ENCODE results near the gene ZNF827.

The ZNF827 gene

DNA sequence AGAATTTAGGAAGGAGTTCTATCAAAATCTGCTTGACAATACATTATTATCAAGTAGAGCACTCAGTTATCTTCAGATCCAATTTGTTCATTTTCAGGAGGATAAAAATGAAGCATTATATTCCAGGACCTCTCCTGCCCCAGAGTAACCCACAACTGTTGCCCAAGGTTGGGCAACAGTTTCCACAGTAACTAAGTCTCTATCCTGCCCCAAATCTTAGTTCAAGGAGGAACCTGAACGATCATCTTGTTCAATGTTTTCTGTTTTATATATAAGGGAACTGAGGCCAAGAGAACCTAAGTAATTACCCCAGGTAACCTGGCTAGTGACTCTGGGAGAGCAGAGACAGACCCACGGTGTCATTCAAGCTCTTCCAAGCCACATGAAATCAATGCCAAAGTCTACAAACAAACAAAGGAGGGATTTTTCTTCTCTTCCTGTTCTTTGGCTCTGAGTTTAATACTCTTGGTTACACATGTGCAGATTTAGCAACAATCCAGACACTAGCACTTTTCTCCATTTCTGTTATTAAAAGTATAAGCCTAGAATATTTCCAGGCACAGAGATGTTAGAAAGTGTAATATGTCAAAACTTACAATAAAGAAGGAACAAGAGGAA is 153.1 kb downstream of the ZNF827 start:
- no peak for DNase-seq

GRCh38 chr4:145784036-145784435 is 154.6 kb downstream of the ZNF827 start:
- DNase-seq = no peak

DNA sequence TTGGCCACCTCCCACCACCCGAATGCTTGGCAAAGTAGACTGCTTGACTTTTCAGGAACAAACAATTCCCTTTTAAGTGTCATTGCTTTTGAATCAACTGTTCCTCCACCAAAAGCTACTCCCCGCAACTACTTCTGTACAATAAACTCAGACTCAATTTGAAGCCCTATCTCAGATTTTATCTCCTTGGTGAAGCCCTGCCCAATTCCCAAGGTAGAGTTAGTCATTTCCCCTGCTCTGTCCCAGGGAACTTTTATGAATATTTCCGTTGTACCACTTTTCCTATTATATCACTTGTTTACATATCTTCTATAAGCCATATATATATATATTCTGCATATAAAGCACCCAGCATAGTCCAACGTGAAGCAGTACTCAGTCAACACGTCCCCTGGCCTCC is 155.9 kb downstream of the ZNF827 start:
- DNase-seq = no peak

- DNase-seq = no peak
These were observed 157.3 kb downstream of the ZNF827 start for GRCh38 chr4:145781351-145781750.

- no peak for DNase-seq
These were observed 159.3 kb downstream of the ZNF827 start for GRCh38 chr4:145779319-145779801.

GRCh38 chr4:145776208-145776607 is 162.4 kb downstream of the ZNF827 start:
- no peak for DNase-seq

- DNase-seq = no peak
These were observed 163.2 kb downstream of the ZNF827 start for GRCh38 chr4:145775406-145775805.

DNA sequence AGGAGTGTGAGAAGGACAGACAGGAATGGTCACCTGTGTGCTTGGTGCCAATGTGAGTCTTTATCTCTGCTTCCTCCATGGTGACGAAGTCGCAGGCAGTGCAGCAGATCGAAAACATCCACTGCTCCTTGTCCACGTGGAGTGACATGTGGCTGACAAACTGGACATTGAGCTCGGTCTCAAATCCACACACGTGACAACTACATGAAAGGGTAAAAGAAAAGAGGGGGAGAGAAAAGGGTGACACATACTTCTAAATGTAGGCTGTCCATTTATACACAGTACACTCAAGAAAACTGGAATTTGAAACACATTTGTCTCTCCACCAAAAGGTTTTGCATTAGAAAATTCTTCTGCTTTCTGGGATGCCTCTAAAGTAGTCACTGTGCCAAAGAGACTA is 164.2 kb downstream of the ZNF827 start:
- no peak for DNase-seq

DNA sequence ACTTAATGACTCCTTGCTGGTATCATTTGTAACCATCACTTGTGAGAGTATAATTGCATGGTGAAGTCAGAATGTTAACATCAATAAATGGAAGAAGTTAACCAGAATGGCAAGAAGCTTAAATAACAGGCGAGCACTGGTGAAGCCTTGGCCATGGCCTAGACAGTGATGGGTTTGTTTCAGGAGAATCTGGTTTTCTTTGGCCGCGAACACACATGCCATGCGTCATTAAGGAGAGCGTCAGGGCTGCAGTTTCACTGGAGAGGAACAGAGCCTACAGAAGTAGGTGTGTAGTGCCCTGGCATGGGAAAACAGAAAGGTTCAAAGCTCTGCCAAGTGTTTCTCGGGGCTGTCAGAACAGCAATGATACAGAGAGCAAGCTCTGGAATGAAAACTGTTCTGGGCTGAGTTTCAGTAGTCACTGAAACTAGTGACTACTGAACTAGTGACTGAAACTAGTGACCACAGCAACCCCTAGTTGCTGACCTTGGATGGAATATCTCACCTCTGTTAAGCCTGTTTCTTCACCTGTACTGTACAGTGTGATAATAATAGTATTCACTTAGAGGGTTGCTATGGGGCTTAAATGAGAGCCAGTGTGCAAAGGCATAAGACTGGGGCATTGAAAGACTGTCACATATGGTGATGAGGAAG is 164.9 kb downstream of the ZNF827 start:
- no peak for DNase-seq

GRCh38 chr4:145772347-145772746 is 166.3 kb downstream of the ZNF827 start:
- no peak for DNase-seq

DNA sequence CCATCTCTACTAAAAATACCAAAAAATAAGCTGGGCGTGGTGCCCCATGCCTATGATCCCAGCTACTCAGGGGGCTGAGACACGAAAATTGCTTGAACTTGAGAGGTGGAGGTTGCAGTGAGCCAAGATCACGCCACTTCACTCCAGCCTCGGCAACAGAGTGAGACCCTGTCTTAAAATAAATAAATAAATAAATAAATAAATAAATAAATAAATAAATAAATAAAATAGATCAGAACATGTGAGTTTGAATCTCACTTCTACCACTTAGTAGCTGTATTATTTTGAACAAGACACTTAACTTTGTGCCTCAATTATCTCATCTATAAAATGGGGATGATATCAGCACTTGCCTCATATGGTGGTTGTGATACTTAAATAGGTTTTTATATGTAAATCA is 168.5 kb downstream of the ZNF827 start:
- DNase-seq = no peak

- no peak for DNase-seq
These were observed 169.1 kb downstream of the ZNF827 start for GRCh38 chr4:145769450-145770037.

DNA sequence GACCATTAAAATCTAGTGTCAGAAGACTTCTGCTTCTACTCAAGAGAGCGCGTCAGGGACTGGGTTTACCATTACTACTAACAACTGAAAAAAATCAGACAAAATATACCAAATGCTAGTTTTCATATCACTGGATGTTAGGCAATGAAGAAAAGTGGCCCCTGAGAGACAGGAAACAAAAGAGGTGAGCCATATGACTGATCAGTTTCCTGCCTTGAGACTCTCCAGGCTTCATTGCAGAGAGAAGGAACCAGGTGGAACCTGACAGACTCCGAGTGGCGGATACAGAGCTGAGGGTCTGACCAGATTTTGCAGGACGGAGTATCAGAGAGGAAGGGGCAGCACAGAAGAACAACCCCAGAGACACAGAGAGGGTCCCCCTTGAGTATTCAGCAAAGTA is 172.3 kb downstream of the ZNF827 start:
- DNase-seq = no peak

GRCh38 chr4:145763399-145763798 is 175.2 kb downstream of the ZNF827 start:
- DNase-seq = no peak

DNA sequence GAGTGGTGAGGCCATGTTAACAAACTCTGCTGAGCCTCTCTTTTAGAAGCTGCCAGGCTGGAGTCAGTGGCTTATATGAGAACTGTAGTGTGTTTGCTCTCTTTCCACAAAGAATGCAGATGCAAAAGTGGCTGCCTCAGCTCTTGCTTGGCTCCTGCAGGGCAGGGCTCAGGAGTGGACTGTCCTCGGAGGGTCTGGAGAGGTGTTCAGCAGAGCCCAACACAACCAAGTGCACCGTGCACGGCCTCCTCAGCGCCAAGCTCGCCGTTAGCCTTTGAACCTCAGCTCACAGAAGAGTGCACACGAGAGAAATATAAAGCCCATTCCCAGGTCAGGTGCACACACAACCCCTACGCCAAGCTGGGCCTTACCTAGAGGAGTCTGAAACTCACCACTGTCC is 175.9 kb downstream of the ZNF827 start:
- DNase-seq = no peak

- no peak for DNase-seq
These were observed 177.4 kb downstream of the ZNF827 start for GRCh38 chr4:145760961-145761929.

- peak; percentile 18 for DNase-seq
These were observed 178.4 kb downstream of the ZNF827 start for GRCh38 chr4:145760176-145760575.

GRCh38 chr4:145757188-145757587 is 181.4 kb downstream of the ZNF827 start:
- no peak for DNase-seq

DNA sequence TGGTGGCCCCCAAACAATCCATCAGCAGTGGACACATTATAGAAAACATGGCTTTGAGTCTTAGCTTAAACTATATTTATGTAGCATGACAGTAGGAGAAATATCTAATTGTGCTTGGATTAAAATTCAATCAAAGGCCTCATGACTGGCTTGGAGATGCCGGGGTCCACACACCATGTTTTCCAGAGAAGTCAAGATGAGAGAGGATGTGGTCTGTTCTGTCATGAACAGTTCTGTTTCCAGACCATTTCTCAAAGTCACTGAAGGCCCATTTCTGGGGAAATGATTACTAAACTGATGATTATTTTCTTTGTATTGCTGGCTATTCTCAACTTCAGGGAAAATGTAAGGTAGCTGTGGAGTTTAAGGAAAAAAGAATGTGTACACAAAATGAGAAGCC is 182.4 kb downstream of the ZNF827 start:
- no peak for DNase-seq

DNA sequence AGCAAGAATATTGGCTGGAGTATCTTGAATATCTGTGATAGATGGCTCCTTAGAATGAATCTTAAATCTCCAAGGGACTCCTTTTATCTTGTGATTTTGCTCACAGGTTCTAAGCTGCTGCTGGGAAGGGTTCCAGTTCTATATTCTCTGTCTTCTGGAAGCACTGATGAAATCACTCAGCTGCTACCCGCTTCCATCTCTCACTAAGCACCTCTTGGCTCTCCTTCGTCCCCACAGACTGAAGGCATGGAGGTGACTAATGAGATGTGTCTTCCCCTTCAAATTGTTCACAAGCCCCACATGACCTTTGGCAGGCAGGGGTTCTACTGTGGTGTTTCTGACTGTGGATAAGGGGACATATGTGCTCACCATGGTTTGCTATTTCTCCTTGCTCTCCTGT is 182.8 kb downstream of the ZNF827 start:
- no peak for DNase-seq

DNA sequence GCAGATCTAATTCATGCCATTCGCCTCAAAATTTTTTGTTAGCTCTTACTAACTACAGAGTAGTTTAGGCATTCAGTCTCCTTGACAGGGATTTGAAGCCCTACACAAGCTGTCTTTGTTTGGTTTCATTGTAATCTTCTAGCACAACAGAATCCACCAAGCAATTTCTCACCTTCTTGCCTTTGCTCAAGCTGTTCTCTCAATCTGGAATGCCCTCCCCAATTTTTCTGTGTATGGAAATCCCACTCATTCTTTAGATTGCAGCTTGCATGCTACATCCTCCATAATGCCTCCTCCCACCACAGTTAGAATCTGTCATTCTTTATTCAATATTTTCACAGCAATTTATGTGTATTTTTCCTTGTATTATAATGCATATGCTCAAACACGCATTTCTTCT is 195.0 kb downstream of the ZNF827 start:
- no peak for DNase-seq

DNA sequence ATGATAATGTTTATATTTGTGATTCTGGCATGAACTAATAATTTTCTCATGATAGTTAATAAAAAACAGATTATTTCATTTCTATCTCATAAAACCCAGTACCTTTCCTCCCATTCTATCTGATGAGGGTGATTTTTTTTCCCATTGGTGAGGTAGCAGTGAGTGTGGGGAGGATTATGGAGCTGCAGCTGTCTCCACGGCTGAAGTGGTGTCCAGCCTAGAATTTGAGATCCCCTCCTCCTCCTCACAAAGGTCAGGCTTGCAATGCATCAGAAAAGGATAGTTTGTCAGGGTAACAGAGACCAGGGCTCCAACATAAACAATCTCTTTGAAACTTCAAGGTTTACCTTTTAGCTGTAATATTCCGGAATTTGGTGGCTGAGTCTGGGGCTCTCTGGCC is 197.8 kb downstream of the ZNF827 start:
- DNase-seq = no peak

DNA sequence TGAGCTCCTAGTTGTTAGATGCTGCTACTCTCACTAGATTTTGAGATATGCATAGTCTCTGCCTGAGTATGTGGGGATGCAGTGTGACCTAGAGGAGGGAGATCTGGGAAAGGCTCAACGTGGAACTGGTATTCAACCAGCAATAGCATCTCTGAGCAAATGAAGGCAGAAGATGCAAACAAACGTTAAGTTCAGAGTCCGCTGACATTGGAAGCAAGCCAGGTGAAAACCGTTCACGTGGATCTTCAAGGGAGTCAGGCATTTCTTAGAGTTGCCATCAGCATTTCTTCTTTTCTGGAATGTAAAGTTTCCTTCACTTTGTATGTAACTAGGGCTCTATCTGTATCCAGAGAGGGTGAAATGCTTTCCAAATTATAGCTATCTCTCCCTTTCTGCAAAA is 198.8 kb downstream of the ZNF827 start:
- DNase-seq = no peak
